Activated CD8-positive, alpha-beta memory T cell treated with anti-CD3 and anti-CD28 coated beads, Interleukin-2, amount 10 ng/mL, durations not matched to agents 7 days and 5 days (primary cell): ENCODE measurements around the gene AGXT. TPM values are rescaled to one million over a fixed set of nuclear protein-coding genes. Genes with fewer than 3 reads are reported as not detected.

Experiments used
- ATAC-seq: fragments of 150-1000 bp; cut with Tn5 transposase; one replicate; pipeline ENCODE4 v1.10.0; 2021; ENCODE audit warnings: moderate library complexity
- CTCF ChIA-PET: fragments of 350-600 bp; sonication (Branson Sonifier 250); formaldehyde crosslinking; loops from one replicate; lab custom pipeline; 2021; ENCODE audit warnings: antibody characterized with exemption; lab: Charles Lee
- DNase-seq: peaks from one replicate; pipeline ENCODE4 v3.0.0-alpha.2; 2020
- H3K27ac Mint-ChIP-seq: one replicate; pipeline ENCODE4 v1.8.0; 2021; ENCODE audit warnings: mild to moderate bottlenecking, mixed read lengths
- H3K27me3 Mint-ChIP-seq: one replicate; pipeline ENCODE4 v1.8.0; 2021; ENCODE audit warnings: mixed read lengths
- H3K36me3 Mint-ChIP-seq: one replicate; pipeline ENCODE4 v1.8.0; 2021; ENCODE audit warnings: mild to moderate bottlenecking, mixed read lengths
- H3K4me1 Mint-ChIP-seq: one replicate; pipeline ENCODE4 v1.8.0; 2021; ENCODE audit warnings: mixed read lengths
- H3K4me3 Mint-ChIP-seq: one replicate; pipeline ENCODE4 v1.8.0; 2021; ENCODE audit warnings: mild to moderate bottlenecking, moderate library complexity, mixed read lengths
- H3K9me3 Mint-ChIP-seq: one replicate; pipeline ENCODE4 v1.8.0; 2022; ENCODE audit warnings: low read depth, mixed read lengths
- total RNA-seq, 2 experiments: library from RNA; stranded (reverse); gene quantifications; one replicate each; pipeline ENCODE4 v1.2.3, GENCODE V29; 2021

AGXT gene
- total RNA-seq, 2 experiments from 2014 or later: not detected

DNA sequence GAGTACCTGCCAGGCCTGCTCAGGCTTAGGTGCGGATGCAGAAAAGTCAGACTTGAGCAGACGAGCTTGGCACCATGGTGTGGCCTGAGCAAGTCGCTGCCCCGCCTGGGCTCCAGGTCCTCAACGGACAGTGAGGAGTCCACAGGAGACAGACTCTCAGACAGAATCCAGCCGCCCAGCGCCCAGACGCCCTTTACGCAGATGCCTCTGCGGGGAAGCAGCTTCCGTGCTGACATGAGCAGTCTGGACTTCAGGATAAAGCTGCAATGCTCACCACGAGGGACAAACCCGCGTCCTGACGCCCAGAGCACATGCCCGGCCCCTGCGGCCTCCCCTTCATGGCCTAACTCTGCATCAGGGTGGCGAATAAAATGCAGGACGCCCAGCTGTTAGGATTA, 30.8 kb downstream of the AGXT start:
- H3K27ac Mint-ChIP-seq: no peak overlapping the region
- DNase-seq (no peak), ATAC-seq (no peak)
- no peaks in the 10 kb centered on the region for H3K27me3 Mint-ChIP-seq
- no peak overlapping the region for H3K4me3 Mint-ChIP-seq
- CTCF ChIA-PET: no interaction called here
- no peaks in the 10 kb centered on the region for H3K4me1 Mint-ChIP-seq
- H3K36me3 Mint-ChIP-seq: no peaks in the 10 kb centered on the region
- no peaks in the 10 kb centered on the region for H3K9me3 Mint-ChIP-seq

DNA sequence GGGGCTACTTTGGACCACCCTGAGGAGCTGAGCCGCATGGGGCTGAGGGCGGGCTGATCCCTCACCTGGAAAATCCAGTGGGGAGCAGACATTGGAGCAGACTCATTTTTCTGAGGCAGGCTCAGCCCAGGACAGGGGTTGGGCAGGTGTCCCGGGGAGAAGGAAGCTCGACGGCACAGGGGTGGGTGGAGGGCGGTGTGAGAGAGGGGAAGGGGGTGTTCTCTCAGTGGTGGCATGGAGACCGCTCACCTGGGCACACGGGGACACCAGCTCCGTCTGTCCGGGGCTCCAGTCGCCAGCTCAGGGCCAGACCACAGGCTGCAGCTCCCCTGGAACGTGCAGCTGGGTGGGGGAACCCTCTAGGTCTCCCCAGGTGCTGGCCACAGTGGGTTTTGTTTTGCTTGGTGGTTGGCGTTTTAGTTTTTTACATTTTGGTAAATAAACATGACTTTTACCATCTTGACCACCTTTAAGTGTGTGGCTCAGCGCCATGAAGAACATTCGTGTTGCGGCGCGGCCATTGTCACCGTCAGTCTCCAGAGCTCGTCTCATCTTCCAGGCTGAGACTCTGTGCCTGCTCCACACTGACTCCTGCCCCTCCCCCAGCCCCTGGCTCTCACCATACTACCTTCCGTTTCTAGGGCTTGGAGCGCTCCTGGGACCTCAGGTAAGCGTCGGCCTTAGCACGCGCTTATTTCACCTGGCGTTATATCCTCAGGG, 31.7 kb downstream of the AGXT start:
- Mint-ChIP-seq H3K4me1 (no peaks in the 10 kb centered on the region), H3K36me3 (no peaks in the 10 kb centered on the region), H3K27me3 (no peaks in the 10 kb centered on the region), H3K9me3 (no peaks in the 10 kb centered on the region), H3K4me3 (no peak overlapping the region), H3K27ac (no peak overlapping the region)
- CTCF ChIA-PET: no interaction called here
- ATAC-seq: no peak
- DNase-seq: no peak

DNA sequence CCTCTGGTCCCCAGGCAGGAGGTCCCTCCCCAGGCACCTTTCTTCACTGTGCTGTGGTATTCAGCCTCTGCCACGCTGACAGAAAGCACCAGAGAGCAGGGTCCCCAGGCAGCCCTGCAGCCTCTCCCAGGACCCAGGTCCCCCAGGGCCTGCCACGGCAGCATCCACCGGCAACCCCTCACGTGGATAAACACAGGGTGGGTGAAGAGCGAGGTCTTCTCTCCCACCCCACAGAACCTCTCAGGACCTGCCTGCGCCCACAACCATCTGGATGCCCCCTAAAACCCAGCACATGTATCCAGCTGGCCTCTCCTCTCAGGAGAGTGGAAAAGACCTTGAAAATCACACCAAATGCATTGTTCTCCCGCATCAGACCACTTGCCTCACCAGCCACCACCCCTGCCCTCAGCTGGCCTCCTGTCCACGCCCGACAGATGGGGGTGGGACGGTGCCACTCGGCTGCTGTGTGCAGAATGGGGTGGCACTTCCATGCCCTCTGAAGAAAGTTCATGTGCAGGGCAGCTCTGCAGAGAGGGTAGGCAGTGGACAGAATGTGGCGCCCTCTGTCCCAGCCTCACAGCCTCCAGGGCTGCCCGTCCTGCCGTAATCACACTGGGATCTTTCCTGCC, 33.5 kb downstream of the AGXT start:
- no peak overlapping the region for H3K4me3 Mint-ChIP-seq
- H3K36me3 Mint-ChIP-seq: no peaks in the 10 kb centered on the region
- ATAC-seq: no peak
- no peaks in the 10 kb centered on the region for H3K9me3 Mint-ChIP-seq
- H3K27ac Mint-ChIP-seq: no peak overlapping the region
- DNase-seq: no peak
- CTCF ChIA-PET: no interaction called here
- H3K27me3 Mint-ChIP-seq: no peaks in the 10 kb centered on the region
- H3K4me1 Mint-ChIP-seq: no peaks in the 10 kb centered on the region

DNA sequence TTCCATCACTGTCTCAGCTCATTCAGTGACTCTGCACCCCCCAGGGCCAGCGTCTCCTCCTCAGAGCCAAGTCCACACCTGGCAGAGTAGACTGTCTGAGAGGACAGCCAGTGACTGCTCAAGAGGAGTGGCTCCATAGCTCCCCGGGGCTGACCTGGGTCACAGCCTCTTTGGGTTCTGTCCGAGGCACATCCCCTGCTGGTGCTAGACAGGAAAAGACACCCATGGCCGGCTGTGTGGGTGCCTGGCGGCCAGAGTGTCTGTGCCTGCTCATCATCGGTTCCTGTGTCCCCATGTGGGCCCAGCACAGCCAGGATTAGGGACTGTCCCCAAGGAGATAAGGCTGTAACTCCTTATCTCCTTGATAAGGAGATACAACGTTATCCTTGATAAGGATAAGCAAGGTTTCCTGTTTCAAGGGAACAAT, 34.0 kb downstream of the AGXT start:
- Mint-ChIP-seq H3K27me3 (no peaks in the 10 kb centered on the region), H3K9me3 (no peaks in the 10 kb centered on the region), H3K36me3 (no peaks in the 10 kb centered on the region), H3K4me3 (no peak overlapping the region), H3K4me1 (no peaks in the 10 kb centered on the region), H3K27ac (no peak overlapping the region)
- no peak for ATAC-seq
- CTCF ChIA-PET: no interaction called here
- no peak for DNase-seq

DNA sequence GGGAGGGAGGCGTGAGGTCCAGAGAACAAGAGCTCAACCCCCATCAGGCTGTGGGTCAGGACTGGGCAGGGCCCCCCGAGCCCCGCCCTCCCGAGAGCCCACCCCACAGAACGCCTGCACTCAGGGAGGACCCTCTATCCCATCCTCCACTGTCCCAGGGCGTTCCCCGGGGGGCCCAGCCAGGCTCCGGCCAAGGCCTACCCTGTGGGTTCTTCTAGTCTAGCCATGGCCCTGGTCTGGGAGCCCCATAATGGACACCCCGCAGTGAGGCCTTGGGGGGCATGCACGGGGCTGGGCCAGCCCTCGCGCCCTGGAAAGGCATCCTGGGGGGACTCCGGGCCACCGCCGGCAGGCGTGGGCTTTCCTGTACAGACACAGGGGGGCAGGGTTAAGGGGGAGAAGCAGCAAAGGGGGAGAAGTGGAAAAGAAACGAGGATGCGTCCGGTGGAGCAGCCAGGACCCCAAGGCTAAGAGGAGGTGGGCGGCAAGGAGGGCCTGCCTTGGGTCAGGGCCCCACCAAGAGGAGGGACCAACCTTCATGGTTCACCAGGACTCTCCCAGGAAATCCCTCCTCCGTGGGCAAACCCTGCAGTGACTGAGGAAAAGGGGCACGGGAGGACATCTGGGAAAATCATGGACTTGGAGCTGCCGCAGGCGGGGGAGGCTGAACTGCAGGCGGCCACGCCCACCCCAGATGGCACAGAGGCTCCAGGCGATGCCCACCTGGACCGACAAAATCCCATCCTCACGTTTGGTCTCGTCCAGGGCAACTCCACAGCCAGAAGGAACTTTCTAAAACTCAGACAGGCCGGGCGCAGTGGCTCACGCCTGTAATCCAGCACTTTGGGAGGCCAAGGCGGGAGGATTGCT, 34.8 kb downstream of the AGXT start:
- Mint-ChIP-seq H3K4me3 (no peak overlapping the region), H3K27me3 (no peaks in the 10 kb centered on the region), H3K9me3 (no peaks in the 10 kb centered on the region), H3K27ac (no peak overlapping the region), H3K36me3 (no peaks in the 10 kb centered on the region), H3K4me1 (no peaks in the 10 kb centered on the region)
- no peak for DNase-seq
- ATAC-seq: no peak
- CTCF ChIA-PET: no interaction called here

DNA sequence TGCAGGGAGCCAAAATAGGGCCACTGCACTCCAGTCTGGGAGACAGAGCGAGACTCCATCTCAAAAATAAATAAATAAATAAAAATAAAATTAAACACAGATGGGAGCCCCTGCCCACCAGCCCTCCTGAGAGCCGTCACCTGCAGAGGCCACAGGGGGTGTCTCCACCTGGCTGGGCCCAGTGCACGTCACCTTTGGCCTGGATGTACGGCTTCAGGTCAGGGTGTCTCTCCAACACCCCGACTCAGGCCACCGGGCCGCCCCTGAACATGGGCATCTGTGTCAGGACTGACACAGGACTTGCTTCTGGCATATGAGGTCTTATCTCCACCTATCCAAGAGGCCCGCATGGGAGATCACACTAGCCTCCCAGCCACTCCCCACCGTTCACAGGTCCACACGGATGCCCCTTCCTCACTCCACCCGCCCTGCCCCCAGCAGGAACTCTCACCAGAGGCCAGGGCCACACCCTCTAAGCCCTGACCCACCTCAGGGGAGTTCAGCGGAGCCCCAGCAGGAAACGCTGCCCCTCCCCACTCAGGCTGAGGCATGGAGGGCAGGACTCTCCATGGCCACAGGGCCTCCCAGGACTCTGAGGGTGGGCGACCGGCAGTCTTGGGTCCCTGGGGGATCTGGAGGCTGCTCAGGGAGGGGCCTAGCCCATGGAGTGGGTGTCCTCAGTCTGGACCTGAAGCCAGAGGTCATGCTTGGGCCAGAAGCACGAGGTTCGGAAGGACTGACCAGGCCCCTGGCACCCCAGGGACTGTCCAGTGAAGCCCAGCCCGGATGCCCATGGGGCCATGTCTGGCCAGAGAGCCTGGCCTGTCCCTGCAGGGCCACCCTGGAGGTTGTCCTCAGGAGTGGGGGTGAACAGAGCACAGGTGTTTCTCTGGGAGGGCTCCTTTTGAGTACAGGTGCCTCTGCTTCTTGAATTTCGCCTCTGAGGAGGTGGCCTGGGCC, 35.9 kb downstream of the AGXT start:
- DNase-seq (no peak), ATAC-seq (no peak)
- no peaks in the 10 kb centered on the region for H3K36me3 Mint-ChIP-seq
- no peak overlapping the region for H3K27ac Mint-ChIP-seq
- no peaks in the 10 kb centered on the region for H3K9me3 Mint-ChIP-seq
- no peak overlapping the region for H3K4me3 Mint-ChIP-seq
- H3K4me1 Mint-ChIP-seq: no peaks in the 10 kb centered on the region
- CTCF ChIA-PET: no interaction called here
- H3K27me3 Mint-ChIP-seq: no peaks in the 10 kb centered on the region

DNA sequence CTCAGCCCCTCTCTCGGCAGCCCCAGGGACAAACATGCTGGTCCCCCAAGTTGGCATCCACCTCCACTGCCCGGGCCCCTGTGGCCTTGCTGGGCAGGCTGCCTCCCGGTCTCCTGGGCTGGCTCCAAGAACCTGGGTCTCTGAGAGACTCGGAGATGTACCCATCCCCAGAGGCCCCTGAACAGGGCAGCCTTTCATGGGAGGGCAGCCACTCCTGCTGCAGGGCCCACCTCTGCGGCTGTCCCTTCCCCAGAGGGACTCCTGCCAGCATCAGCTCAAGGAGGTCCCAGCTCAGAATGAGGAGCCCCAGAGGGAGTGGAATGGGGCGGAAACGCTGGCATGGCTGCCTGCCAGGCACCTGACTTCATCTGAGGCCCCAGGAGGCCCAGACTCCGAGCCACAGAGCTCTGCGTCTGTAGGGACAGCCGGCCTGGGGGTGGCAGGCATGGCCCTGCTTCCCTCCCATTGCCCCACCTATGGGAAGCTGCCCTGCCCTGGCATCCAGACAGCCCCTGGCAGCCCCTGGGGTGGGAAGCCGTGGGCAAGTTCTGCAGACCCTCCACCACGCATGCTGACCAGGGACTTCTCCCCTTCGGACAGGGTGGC, 36.7 kb downstream of the AGXT start:
- DNase-seq: no peak
- H3K36me3 Mint-ChIP-seq: no peaks in the 10 kb centered on the region
- H3K9me3 Mint-ChIP-seq: no peaks in the 10 kb centered on the region
- no peak overlapping the region for H3K27ac Mint-ChIP-seq
- CTCF ChIA-PET: no interaction called here
- no peaks in the 10 kb centered on the region for H3K4me1 Mint-ChIP-seq
- no peak for ATAC-seq
- H3K27me3 Mint-ChIP-seq: no peaks in the 10 kb centered on the region
- H3K4me3 Mint-ChIP-seq: no peak overlapping the region

DNA sequence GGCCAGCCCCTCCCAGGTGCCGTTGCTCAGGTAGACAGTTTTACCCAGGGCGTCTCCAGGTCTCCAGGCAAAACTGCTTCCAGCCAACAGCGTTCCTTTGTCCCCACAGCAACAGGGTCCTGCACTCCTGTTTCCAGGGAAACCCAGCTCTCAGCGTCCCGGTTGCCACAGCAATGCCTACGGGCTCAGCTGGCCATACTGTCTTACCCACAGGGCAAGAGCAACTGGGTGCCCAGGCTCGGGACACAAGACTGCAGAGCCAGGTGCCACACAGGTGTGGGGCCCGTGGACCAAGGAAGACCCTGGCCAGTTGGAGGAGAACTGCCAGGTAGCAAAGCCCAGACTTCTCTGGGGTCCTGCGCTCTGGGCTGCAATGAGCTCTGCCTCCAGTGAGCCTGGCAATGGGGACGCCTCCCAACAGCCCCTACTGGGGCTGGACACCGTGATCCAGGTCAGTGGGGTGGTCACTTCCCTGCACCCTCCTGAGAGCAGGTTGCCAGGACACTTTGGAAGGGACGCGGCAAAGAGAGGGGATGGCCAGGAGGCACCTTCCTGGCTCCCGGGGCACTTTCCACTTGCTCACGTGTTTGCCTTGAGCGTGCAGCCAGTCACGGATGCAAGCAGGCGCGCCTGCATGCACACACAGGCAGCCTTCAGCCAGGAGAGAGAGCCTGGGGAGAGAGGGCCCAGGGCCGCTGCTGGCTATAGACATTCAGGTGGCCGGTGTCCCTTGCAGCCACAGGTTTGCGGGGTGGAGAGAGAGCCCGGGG, 37.7 kb downstream of the AGXT start, which contains the start of gene CROCC2:
CROCC2 (plus strand) TSS at position 196 of the 770 bp plus-strand sequence; CDS start at position 374, 178 bp downstream.
- H3K4me3 Mint-ChIP-seq: no peak within 1 kb of the TSS
- no peaks in the 10 kb centered on the region for H3K36me3 Mint-ChIP-seq
- peaks cover 4% of the 10 kb centered on the region for H3K27me3 Mint-ChIP-seq
- CTCF ChIA-PET: no interaction called here
- no peaks in the 10 kb centered on the region for H3K9me3 Mint-ChIP-seq
- no peaks in the 10 kb centered on the region for H3K4me1 Mint-ChIP-seq
- H3K27ac Mint-ChIP-seq: no peak within 1 kb of the TSS
- DNase-seq: no peak
- no peak for ATAC-seq

DNA sequence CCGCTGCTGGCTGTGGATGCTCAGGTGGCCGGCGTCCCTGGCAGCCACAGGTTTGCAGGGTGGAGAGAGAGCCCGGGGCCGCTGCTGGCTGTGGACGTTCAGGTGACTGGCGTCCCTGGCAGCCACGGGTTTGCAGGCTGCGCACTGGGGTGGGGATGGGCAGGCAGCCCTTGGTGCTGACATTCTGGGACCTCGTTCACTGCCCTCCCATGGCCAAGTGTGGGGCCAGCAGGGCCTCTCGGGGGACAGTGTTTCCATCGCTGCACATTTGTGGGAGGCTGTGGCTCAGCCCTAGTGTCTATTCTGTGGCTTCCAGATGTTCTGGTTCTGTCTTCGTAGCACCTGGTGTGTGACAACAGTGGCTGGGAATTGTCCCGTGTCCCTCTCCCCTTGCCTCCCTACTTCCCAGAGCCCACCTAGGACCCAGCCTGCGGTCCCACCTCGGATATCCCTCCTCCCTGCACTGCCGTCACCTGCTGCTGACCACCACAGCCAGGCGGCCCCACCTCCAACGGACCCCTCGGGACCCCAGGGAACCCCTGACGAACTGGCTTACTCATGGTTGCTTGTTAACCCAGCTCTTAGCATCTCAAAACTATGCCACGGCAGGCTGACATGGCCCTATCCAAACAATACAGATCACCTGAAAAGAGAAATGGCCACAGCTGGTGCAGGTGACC, 38.4 kb downstream of the AGXT start:
- no peak for ATAC-seq
- CTCF ChIA-PET: no interaction called here
- no peak overlapping the region for H3K4me3 Mint-ChIP-seq
- H3K4me1 Mint-ChIP-seq: no peaks in the 10 kb centered on the region
- H3K36me3 Mint-ChIP-seq: no peaks in the 10 kb centered on the region
- H3K27ac Mint-ChIP-seq: no peak overlapping the region
- no peak for DNase-seq
- H3K27me3 Mint-ChIP-seq: peaks cover 7% of the 10 kb centered on the region
- no peaks in the 10 kb centered on the region for H3K9me3 Mint-ChIP-seq

DNA sequence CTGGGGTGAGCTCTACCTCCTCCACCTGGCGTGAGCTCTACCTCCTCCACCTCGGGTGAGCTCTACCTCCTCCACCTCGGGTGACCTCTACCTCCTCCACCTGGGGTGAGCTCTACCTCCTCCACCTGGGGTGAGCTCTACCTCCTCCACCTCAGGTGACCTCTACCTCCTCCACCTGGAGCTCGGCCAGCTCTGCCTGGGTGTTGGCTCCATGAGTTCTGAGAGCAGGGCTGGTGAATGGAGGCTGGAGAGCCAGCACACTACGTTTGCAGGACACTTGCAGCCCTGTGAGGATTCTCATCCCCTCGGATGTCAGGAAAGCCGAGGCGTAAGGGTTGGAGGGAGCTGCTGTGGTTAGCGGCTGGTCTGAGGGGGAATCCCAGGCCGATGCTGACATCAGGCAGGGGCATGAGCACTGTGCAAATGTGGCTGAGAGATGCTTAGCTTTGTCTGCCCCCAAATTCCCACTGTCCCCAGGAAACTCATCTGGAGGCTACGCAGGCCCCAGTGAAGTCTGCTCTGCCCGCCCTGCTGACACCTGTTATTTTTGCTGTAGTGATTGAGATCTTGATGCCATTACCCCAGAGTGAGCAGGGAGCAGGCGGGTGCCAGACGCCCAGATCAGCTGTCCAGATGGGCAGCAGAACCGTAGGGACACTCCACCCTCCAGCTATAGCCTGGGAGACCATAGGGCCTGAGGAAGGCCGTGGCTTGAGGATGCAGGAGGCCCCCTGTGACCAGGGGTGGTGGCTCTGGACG, 40.8 kb downstream of the AGXT start:
- H3K4me1 Mint-ChIP-seq: no peaks in the 10 kb centered on the region
- H3K4me3 Mint-ChIP-seq: no peak overlapping the region
- CTCF ChIA-PET: no interaction called here
- DNase-seq (no peak), ATAC-seq (no peak)
- H3K27ac Mint-ChIP-seq: no peak overlapping the region
- peaks cover 9% of the 10 kb centered on the region for H3K27me3 Mint-ChIP-seq
- H3K36me3 Mint-ChIP-seq: no peaks in the 10 kb centered on the region
- no peaks in the 10 kb centered on the region for H3K9me3 Mint-ChIP-seq

DNA sequence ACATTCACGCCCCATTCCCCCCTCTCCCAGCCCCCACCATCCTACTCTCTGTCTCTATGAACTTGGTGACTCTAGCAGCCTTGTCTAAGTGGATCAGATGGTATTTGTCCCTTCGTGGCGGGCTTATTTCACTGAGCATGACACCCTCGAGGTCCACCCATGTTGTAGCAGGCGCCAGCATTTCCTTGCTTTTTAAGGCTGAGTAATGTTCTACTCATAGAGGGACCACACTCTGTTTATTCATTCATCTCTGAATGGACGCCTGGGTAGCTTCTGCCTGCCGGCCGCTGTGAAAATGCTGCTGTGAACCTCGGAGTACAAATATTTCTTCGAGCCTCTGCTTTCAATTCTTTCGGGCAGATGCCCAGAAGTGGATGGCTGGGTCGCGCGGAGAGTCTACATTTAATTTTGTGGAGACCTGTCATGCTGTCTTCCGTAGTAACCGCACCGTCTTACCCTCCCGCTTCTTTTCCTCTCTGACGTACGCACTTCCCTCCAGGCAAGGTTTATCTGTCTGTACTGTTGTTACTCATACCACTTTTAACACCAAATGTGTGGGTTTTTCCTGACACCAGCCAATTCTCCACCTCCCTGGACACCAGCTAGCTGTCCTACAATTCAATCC, 43.1 kb downstream of the AGXT start:
- Mint-ChIP-seq H3K9me3 (no peaks in the 10 kb centered on the region), H3K36me3 (no peaks in the 10 kb centered on the region), H3K4me1 (no peaks in the 10 kb centered on the region), H3K27me3 (peaks cover 14% of the 10 kb centered on the region), H3K27ac (no peak overlapping the region), H3K4me3 (no peak overlapping the region)
- ATAC-seq: no peak
- no peak for DNase-seq
- CTCF ChIA-PET: interaction anchor here (1.4 kb wide), 1 partner anchor 116 kb away, joined by 3 read pairs; no protein-coding TSS in a partner anchor
